Sigmoid colon (tissue), 4 donors: Measurements from ENCODE around the gene MELTF.

Experiments
- EP300 ChIP-seq, 4 donors: sonication (generic); formaldehyde crosslinking; IDR thresholded peaks; one replicate each; pipeline ENCODE4 v1.6.1; 2017; ENCODE audit warnings: antibody characterized with exemption in 4 of 4
- TF ChIP-seq, protein P1 (sequence below), 4 experiments: fragments of 450-650 bp in 3 of 4; fragments of 200-600 bp in 1 of 4; IDR thresholded peaks; one replicate each; pipeline ENCODE4 v1.5.1; 2016 to 2019; ENCODE audit warnings: antibody characterized with exemption in 4 of 4, mild to moderate bottlenecking in 3 of 4, moderate library complexity in 2 of 4

DNA sequence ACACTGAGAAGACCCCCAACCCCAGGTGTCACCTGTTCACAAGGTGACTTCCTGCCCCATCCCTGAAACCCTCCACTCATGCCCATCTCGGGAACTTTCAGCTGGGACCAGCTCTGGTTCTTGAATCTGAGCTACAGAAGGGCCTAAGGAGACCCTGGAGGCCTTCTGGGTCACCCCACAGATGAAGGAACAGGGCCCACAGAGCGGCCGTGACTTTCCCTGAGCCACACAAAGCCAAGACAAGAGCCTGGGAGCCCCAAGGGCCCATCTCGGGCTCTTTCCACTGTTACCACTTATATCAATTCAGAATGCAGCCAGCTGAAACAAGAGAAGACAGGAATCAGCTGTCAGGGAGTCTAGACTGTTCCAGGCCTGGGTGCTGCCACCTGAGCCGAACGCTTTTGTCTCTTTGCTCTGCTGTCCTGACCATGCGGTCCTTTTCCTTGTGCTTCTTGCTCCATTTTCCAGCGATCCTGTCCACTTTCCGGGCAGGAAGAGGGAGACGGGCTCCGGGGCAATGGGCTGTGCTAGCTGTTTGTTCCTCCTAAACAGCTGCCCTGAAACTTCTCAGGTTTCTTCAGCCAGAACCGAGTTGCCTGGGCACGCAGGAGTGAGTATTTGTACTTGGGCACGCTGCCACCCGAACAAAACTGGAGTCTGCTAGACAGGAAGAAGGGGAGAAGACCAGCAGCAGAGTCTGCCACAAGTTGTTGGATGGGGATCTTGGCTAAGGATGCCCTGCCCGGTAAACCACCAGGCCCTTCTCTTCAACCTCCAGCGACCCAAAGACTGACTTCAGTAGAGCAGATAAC is 33.0 kb downstream of the MELTF start:
- TF ChIP-seq EP300 (IDR thresholded peaks at IDR 0.05): no peak
- TF ChIP-seq, protein P1, sequence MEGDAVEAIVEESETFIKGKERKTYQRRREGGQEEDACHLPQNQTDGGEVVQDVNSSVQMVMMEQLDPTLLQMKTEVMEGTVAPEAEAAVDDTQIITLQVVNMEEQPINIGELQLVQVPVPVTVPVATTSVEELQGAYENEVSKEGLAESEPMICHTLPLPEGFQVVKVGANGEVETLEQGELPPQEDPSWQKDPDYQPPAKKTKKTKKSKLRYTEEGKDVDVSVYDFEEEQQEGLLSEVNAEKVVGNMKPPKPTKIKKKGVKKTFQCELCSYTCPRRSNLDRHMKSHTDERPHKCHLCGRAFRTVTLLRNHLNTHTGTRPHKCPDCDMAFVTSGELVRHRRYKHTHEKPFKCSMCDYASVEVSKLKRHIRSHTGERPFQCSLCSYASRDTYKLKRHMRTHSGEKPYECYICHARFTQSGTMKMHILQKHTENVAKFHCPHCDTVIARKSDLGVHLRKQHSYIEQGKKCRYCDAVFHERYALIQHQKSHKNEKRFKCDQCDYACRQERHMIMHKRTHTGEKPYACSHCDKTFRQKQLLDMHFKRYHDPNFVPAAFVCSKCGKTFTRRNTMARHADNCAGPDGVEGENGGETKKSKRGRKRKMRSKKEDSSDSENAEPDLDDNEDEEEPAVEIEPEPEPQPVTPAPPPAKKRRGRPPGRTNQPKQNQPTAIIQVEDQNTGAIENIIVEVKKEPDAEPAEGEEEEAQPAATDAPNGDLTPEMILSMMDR (IDR thresholded peaks at IDR 0.05): no peak
